ENCODE results near the gene KCNG2. TPM values are rescaled to one million over a fixed set of nuclear protein-coding genes. Genes with fewer than 3 reads are reported as not detected.

Gene KCNG2
- total RNA-seq, 4 donors from 2014 or later = 2.3 to 3.8 (median 3.2) TPM; not detected in 1

DNA sequence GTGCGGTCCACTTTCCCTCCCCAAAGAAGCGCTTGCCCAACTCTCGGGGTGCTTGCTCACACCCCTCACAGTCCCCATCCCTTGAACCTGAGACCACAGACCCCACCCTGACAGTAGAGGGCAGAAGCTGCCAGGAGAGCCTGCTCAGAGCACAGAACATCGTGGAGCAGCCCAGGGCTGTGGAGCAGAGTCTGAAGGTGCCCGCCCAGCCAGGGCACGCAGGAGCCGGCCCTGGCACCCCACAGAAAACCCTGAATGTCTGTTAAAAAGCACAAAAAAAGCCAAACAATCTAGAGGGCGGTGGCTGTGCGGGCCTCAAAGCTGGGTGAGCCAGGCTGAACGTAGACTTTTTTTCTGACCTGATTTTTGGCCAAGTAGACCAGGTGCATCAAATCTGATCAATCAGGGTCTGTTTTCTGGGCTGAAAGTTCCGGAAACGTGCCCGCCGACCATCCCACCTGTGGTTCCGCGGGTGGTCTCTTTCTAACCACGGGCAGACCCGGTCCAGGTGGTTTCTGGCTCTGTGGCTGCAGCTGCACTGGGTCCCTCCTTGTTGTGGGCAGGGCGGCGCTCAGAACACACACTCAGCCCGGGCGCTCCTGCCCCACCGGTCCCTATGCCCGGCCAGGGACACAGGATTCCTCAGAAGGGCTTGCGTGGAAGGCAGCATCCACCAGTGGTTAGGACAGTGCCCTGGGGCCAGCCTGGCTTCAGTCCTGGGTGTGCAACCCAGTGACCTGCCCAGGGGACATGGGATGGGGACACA, 87.4 kb downstream of the KCNG2 start:
- DNase-seq = peak in 1 of 3 donors; percentile 46
- H3K4me1 ChIP-seq = no peaks in the 10 kb centered on the region
- H3K27ac ChIP-seq = no peak overlapping the region
- no peaks in the 10 kb centered on the region for H3K36me3 ChIP-seq
- TF ChIP-seq, protein P1, sequence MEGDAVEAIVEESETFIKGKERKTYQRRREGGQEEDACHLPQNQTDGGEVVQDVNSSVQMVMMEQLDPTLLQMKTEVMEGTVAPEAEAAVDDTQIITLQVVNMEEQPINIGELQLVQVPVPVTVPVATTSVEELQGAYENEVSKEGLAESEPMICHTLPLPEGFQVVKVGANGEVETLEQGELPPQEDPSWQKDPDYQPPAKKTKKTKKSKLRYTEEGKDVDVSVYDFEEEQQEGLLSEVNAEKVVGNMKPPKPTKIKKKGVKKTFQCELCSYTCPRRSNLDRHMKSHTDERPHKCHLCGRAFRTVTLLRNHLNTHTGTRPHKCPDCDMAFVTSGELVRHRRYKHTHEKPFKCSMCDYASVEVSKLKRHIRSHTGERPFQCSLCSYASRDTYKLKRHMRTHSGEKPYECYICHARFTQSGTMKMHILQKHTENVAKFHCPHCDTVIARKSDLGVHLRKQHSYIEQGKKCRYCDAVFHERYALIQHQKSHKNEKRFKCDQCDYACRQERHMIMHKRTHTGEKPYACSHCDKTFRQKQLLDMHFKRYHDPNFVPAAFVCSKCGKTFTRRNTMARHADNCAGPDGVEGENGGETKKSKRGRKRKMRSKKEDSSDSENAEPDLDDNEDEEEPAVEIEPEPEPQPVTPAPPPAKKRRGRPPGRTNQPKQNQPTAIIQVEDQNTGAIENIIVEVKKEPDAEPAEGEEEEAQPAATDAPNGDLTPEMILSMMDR (IDR thresholded peaks at IDR 0.05) = no peak
- TF ChIP-seq POLR2A (IDR thresholded peaks at IDR 0.05) = no peak
- no peak overlapping the region for H3K4me3 ChIP-seq
- peaks cover 0 to 20% (median 5%) of the 10 kb centered on the region in 4 donors for H3K9me3 ChIP-seq
- H3K27me3 ChIP-seq = no peaks in the 10 kb centered on the region

DNA sequence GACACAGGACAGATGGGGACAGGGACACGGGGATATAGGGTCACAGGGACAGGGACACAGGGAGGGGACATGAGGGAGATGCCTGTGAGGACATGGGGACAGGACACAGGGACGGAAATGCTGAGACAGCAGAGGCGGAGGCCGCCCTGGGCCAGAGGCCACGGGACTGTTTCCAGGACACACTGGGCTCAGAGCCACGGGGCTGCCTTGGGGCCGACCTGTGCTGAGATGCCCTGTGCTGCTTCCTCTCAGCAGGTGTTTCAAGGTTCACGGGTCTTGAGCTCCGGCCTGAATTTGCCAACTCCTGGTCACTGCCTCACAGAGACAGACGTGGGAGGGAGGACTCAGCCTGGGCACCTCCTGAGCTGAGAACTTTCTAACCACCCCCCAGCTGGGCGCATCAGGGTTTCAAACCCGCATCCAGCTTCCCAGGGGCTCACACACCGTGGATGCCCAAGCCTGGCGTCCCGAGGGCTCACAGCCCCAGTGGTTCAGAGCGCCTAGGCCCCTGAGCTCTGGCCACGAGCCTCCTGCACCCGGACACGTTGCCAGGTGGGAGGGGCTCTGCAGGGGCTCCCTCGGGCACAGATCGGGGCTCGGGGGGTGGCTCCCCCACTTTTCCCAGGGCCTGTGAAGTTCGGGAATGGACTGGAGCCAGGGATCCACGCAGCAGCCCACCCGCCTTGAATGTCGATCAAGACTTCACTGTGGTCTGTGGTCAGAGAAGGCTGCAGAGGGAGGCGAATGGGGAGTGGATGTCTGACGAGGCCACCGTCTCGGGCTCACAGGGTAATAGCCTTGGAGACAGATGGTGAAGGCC, 89.7 kb downstream of the KCNG2 start:
- no peak overlapping the region for H3K27ac ChIP-seq
- H3K27me3 ChIP-seq = no peaks in the 10 kb centered on the region
- no peak for TF ChIP-seq POLR2A (IDR thresholded peaks at IDR 0.05)
- TF ChIP-seq, protein P1 (IDR thresholded peaks at IDR 0.05) = no peak
- H3K9me3 ChIP-seq = peaks cover 0 to 28% (median 5%) of the 10 kb centered on the region in 4 donors
- H3K4me1 ChIP-seq = no peaks in the 10 kb centered on the region
- H3K4me3 ChIP-seq = no peak overlapping the region
- DNase-seq = no peak
- H3K36me3 ChIP-seq = no peaks in the 10 kb centered on the region

DNA sequence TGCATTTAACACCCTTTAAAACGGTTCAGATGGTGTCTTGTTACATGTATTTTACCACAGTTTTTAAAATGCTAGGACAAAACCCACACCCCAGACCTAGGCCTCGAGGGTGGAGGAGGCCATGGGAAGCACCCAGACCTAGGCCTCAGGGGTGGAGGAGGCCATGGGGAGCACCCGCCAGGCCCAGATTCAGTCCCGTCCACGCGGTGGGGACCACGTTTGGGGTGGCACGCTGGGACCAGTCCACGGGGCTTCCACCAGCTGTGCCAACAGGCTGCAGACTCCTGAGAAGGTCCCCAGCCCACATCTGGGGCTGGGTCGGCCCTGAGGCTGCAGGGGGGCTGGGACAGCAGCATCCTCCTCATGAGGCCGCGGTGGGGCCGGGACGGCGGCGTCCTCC, 90.3 kb downstream of the KCNG2 start:
- H3K4me3 ChIP-seq = no peak overlapping the region
- peak in 1 of 3 donors; percentile 32 for DNase-seq
- TF ChIP-seq POLR2A (IDR thresholded peaks at IDR 0.05) = no peak
- TF ChIP-seq, protein P1 (IDR thresholded peaks at IDR 0.05) = no peak
- no peaks in the 10 kb centered on the region for H3K27me3 ChIP-seq
- H3K27ac ChIP-seq = no peak overlapping the region
- H3K36me3 ChIP-seq = no peaks in the 10 kb centered on the region
- peaks cover 0 to 28% (median 5%) of the 10 kb centered on the region in 4 donors for H3K9me3 ChIP-seq
- H3K4me1 ChIP-seq = no peaks in the 10 kb centered on the region

DNA sequence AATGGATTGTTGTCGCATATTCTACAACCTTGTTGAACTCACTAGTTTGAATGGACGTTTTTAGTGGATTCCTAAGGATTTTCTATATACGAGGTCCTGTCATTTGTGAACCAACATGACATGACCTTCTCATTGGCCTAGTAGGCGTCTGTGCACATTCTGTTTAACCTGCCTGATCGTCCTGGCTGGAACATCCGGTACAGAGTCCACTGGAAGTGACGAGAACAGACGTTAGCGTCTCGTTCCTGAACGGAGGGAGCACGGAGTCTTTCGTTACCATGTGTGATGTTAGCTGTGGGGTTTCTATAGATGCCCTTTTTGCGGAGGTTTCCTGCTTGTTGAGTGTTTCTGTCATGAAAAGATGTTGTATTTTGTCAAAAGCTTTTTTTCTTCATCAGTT, 91.8 kb downstream of the KCNG2 start:
- Histone ChIP-seq H3K4me3 (no peak overlapping the region), H3K36me3 (no peaks in the 10 kb centered on the region), H3K4me1 (no peaks in the 10 kb centered on the region), H3K27me3 (no peaks in the 10 kb centered on the region), H3K9me3 (peaks cover 0 to 36% (median 5%) of the 10 kb centered on the region in 4 donors), H3K27ac (no peak overlapping the region)
- TF ChIP-seq, protein P1 (IDR thresholded peaks at IDR 0.05) = no peak
- no peak for TF ChIP-seq POLR2A (IDR thresholded peaks at IDR 0.05)
- no peak for DNase-seq

DNA sequence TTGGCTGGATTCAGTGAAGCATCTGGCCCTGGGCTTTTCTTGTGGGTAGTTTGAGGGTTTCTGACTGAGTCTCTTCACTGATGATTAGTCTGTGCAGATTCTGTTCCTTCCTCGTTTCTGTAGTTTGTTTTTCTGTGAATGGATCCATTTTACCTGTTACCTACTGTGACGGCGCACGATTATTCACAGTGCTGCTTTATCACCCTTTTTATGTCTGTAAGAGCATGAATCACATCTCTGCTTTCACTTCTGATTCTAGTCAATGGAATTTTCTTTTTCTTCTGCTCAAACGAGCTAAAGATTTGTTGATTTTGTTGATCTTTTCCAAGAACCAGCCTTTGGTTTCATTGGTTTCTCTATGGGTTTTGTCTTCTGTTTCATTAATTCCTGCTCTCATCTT, 92.9 kb downstream of the KCNG2 start:
- Histone ChIP-seq H3K27me3 (no peaks in the 10 kb centered on the region), H3K9me3 (peaks cover 0 to 37% (median 5%) of the 10 kb centered on the region in 4 donors), H3K4me3 (no peak overlapping the region), H3K27ac (no peak overlapping the region), H3K36me3 (no peaks in the 10 kb centered on the region), H3K4me1 (no peaks in the 10 kb centered on the region)
- TF ChIP-seq POLR2A (IDR thresholded peaks at IDR 0.05) = no peak
- TF ChIP-seq, protein P1 (IDR thresholded peaks at IDR 0.05) = no peak
- DNase-seq = no peak
